ENCODE measurements around the gene SEMA3F. TPM values are rescaled to one million over a fixed set of nuclear protein-coding genes. Genes with fewer than 3 reads are reported as not detected.

Gene SEMA3F
- total RNA-seq, 4 donors from 2014 or later: 11.9 to 46.5 (median 23.3) TPM

- peak overlapping the region; percentile 13 to 85 (median 79) for H3K27ac ChIP-seq (replicated peaks in 1 of 4)
- 32% methylated on average over 18 of the region's 20 CpGs for WGBS
Observed at GRCh38 chr3:50156549-50157493, 1.7 kb downstream of the SEMA3F start.

GRCh38 chr3:50157827-50158529 is 2.9 kb downstream of the SEMA3F start:
- Histone ChIP-seq H3K9me3 (no peaks in the 10 kb centered on the region), H3K4me3 (no peak overlapping the region), H3K27ac (replicated peaks in 1 of 4) (peak overlapping the region; percentile 13 to 85 (median 50)), H3K4me1 (peaks cover 47 to 90% (median 85%) of the 10 kb centered on the region in 4 donors), H3K27me3 (peaks cover 0 to 8% (median 6%) of the 10 kb centered on the region in 4 donors), H3K36me3 (no peaks in the 10 kb centered on the region)
- intact Hi-C loops (cut with DNase I): no loop called here
- TF ChIP-seq POLR2A (IDR thresholded peaks at IDR 0.05; ENCODE audit: low read depth) (no peak), POLR2AphosphoS5 (IDR thresholded peaks at IDR 0.05) (no peak), EP300 (IDR thresholded peaks at IDR 0.05) (no peak)
- TF ChIP-seq, protein P1, sequence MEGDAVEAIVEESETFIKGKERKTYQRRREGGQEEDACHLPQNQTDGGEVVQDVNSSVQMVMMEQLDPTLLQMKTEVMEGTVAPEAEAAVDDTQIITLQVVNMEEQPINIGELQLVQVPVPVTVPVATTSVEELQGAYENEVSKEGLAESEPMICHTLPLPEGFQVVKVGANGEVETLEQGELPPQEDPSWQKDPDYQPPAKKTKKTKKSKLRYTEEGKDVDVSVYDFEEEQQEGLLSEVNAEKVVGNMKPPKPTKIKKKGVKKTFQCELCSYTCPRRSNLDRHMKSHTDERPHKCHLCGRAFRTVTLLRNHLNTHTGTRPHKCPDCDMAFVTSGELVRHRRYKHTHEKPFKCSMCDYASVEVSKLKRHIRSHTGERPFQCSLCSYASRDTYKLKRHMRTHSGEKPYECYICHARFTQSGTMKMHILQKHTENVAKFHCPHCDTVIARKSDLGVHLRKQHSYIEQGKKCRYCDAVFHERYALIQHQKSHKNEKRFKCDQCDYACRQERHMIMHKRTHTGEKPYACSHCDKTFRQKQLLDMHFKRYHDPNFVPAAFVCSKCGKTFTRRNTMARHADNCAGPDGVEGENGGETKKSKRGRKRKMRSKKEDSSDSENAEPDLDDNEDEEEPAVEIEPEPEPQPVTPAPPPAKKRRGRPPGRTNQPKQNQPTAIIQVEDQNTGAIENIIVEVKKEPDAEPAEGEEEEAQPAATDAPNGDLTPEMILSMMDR (IDR thresholded peaks at IDR 0.05): no peak
- no peak for DNase-seq (ENCODE audit: extremely low spot score)
- WGBS: 81% methylated on average over 9 of the region's 12 CpGs

More at GRCh38 chr3:50156549-50157493, 1.7 kb downstream of the SEMA3F start:
- Histone ChIP-seq H3K4me3 (peak overlapping the region; percentile 59 to 78 (median 68)), H3K27me3 (peaks cover 0 to 8% (median 6%) of the 10 kb centered on the region in 4 donors), H3K4me1 (peaks cover 35 to 78% (median 74%) of the 10 kb centered on the region in 4 donors), H3K36me3 (no peaks in the 10 kb centered on the region), H3K9me3 (no peaks in the 10 kb centered on the region)
- intact Hi-C loops (cut with DNase I): no loop called here
- no peak for TF ChIP-seq POLR2AphosphoS5 (IDR thresholded peaks at IDR 0.05)
- TF ChIP-seq, protein P1 (IDR thresholded peaks at IDR 0.05): no peak
- TF ChIP-seq EP300 (IDR thresholded peaks at IDR 0.05): no peak
- no peak for TF ChIP-seq POLR2A (IDR thresholded peaks at IDR 0.05; ENCODE audit: low read depth)
- DNase-seq (ENCODE audit: extremely low spot score): no peak

GRCh38 chr3:50158530-50159146 is 3.5 kb downstream of the SEMA3F start:
- WGBS: 74% methylated on average over 9 of the region's 10 CpGs
- TF ChIP-seq POLR2A (IDR thresholded peaks at IDR 0.05; ENCODE audit: low read depth) (no peak), EP300 (IDR thresholded peaks at IDR 0.05) (no peak)
- TF ChIP-seq, protein P1 (IDR thresholded peaks at IDR 0.05): no peak
- Histone ChIP-seq H3K4me1 (peaks cover 53 to 96% (median 92%) of the 10 kb centered on the region in 4 donors), H3K27me3 (peaks cover 0 to 8% (median 6%) of the 10 kb centered on the region in 4 donors), H3K9me3 (no peaks in the 10 kb centered on the region), H3K27ac (replicated peaks in 1 of 4) (peak overlapping the region; percentile 10 to 85 (median 50)), H3K4me3 (no peak overlapping the region), H3K36me3 (no peaks in the 10 kb centered on the region)
- intact Hi-C loops (cut with DNase I): no loop called here
- no peak for DNase-seq (ENCODE audit: extremely low spot score)

GRCh38 chr3:50160561-50160983 is 5.4 kb downstream of the SEMA3F start:
- Histone ChIP-seq H3K27me3 (peaks cover 0 to 6% (median 5%) of the 10 kb centered on the region in 4 donors), H3K4me1 (peaks cover 68 to 100% (median 100%) of the 10 kb centered on the region in 4 donors), H3K36me3 (no peaks in the 10 kb centered on the region), H3K9me3 (no peaks in the 10 kb centered on the region), H3K4me3 (no peak overlapping the region), H3K27ac (replicated peaks in 1 of 4) (peak overlapping the region; percentile 84 to 87 (median 85))
- 46% methylated on average over 7 of the region's 7 CpGs for WGBS
- no peak for DNase-seq (ENCODE audit: extremely low spot score)
- intact Hi-C loops (cut with DNase I): no loop called here
- TF ChIP-seq, protein P1 (IDR thresholded peaks at IDR 0.05): no peak
- TF ChIP-seq POLR2A (IDR thresholded peaks at IDR 0.05; ENCODE audit: low read depth) (no peak), EP300 (IDR thresholded peaks at IDR 0.05) (no peak), POLR2AphosphoS5 (IDR thresholded peaks at IDR 0.05) (no peak)
